Measurements from ENCODE around the gene LEKR1. TPM values are rescaled to one million over a fixed set of nuclear protein-coding genes. Genes with fewer than 3 reads are reported as not detected.

Gene LEKR1
- total and polyA plus RNA-seq, 4 experiments from 2014 or later: 0.53 to 2.9 (median 1.3) TPM

DNA sequence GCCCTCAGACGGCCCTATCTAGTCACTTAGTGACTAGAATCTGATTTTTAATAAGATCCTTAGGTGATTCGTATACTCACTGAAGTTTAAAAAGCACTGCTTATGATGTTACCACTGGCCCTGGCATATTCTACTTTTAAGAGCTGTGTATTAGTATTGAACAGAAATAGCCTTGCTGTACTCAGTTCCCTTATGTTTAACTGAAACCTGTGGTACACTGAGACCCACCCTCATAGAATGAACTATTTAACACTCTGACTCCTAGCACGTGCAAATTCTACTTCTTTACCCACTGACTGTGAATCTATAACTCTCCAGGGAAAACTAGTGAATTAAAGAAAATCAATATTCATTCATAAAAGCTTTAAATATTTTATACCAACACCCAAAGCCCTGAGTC is 224.9 kb downstream of the LEKR1 start:
- Mint-ChIP-seq H3K4me1 (no peaks in the 10 kb centered on the region), H3K9me3 (no peaks in the 10 kb centered on the region), H3K27ac (no peak overlapping the region), H3K4me3 (no peak overlapping the region), H3K36me3 (no peaks in the 10 kb centered on the region), H3K27me3 (peaks cover 0 to 5% of the 10 kb centered on the region in 2 donors)
- Histone ChIP-seq H3K4me1 (ENCODE audit: insufficient read depth, low read length) (no peaks in the 10 kb centered on the region), H3K36me3 (ENCODE audit: insufficient read depth, low read length) (no peaks in the 10 kb centered on the region), H3K27ac (ENCODE audit: low read depth, low read length) (no peak overlapping the region), H3K27me3 (ENCODE audit: insufficient read depth, low read length) (no peaks in the 10 kb centered on the region), H3K9me3 (ENCODE audit: control insufficient read depth in 1 of 2, low read length in 2 of 2) (no peaks in the 10 kb centered on the region), H3K4me3 (ENCODE audit: low read length in 2 of 2) (no peak overlapping the region)
- intact Hi-C loops (cut with micrococcal nuclease): no loop called here
- ChIA-PET CTCF (ENCODE audit: partially characterized antibody) (interaction anchor here (1.0 kb wide), 1 partner anchor 16 kb away, joined by 4 read pairs; no protein-coding TSS in a partner anchor), POLR2A (ENCODE audit: partially characterized antibody) (no interaction called here)
- DNase-seq: no peak

DNA sequence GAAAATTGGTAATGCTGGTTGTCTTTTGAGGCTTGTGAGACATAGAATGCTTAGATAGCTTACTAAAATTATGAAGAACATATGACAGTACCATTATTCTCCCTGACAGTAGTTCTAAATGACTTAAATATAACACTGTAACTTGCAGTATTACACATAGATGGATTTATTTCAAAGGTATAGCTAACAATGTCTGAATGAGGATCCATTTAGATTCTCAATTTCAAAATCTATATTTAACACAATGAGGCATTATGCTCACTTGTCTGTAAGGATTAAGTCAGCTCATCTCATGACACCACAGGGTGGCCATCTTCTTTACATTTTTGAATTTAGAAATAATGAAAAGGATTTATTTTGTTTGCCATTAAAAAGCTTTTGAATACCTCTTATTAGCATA is 225.4 kb downstream of the LEKR1 start:
- no peaks in the 10 kb centered on the region for H3K9me3 ChIP-seq (ENCODE audit: control insufficient read depth in 1 of 2, low read length in 2 of 2)
- no peaks in the 10 kb centered on the region for H3K27me3 ChIP-seq (ENCODE audit: insufficient read depth, low read length)
- H3K27ac ChIP-seq (ENCODE audit: low read depth, low read length): no peak overlapping the region
- DNase-seq: no peak
- H3K4me1 ChIP-seq (ENCODE audit: insufficient read depth, low read length): no peaks in the 10 kb centered on the region
- CTCF ChIA-PET (ENCODE audit: partially characterized antibody): interaction anchor here (1.0 to 1.1 kb wide), 2 partner anchors 15 to 86 kb away, joined by 3 to 4 read pairs; no protein-coding TSS in a partner anchor
- Mint-ChIP-seq H3K4me3 (no peak overlapping the region), H3K9me3 (no peaks in the 10 kb centered on the region), H3K27me3 (peaks cover 0 to 5% of the 10 kb centered on the region in 2 donors), H3K4me1 (no peaks in the 10 kb centered on the region), H3K27ac (no peak overlapping the region), H3K36me3 (no peaks in the 10 kb centered on the region)
- intact Hi-C loops (cut with micrococcal nuclease): no loop called here
- H3K4me3 ChIP-seq (ENCODE audit: low read length in 2 of 2): no peak overlapping the region
- H3K36me3 ChIP-seq (ENCODE audit: insufficient read depth, low read length): no peaks in the 10 kb centered on the region
- POLR2A ChIA-PET (ENCODE audit: partially characterized antibody): interaction anchor here (1.0 kb wide), 1 partner anchor 234 kb away, joined by 4 read pairs; no protein-coding TSS in a partner anchor

DNA sequence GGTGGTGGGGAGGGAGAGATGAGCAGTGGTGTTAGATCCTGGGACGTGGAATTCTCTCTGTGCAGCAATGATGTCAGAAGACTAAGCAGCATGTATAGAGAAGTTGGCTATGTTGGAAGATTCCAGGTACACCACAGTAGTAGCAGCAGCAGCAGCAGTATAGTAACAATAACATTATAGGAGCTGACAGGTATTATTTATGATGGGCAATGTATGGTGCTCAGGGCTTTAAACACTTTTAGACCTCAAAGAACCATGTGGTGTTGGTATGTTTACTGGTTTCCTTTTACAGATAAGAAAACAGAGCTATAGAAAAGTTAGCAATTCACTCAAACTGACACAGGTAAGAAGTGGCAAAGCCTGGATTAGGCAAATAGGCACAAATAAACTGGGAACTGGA is 229.9 kb downstream of the LEKR1 start:
- CTCF ChIA-PET (ENCODE audit: partially characterized antibody): no interaction called here
- Histone ChIP-seq H3K27me3 (ENCODE audit: insufficient read depth, low read length) (no peaks in the 10 kb centered on the region), H3K27ac (ENCODE audit: low read depth, low read length) (no peak overlapping the region), H3K4me3 (ENCODE audit: low read length in 2 of 2) (no peak overlapping the region), H3K9me3 (ENCODE audit: control insufficient read depth in 1 of 2, low read length in 2 of 2) (no peaks in the 10 kb centered on the region), H3K36me3 (ENCODE audit: insufficient read depth, low read length) (no peaks in the 10 kb centered on the region), H3K4me1 (ENCODE audit: insufficient read depth, low read length) (no peaks in the 10 kb centered on the region)
- H3K27me3 Mint-ChIP-seq: peaks cover 1 to 4% of the 10 kb centered on the region in 2 donors
- H3K4me3 Mint-ChIP-seq: no peak overlapping the region
- no peaks in the 10 kb centered on the region for H3K4me1 Mint-ChIP-seq
- intact Hi-C loops (cut with micrococcal nuclease): no loop called here
- DNase-seq: no peak
- H3K9me3 Mint-ChIP-seq: no peaks in the 10 kb centered on the region
- no peaks in the 10 kb centered on the region for H3K36me3 Mint-ChIP-seq
- POLR2A ChIA-PET (ENCODE audit: partially characterized antibody): no interaction called here
- no peak overlapping the region for H3K27ac Mint-ChIP-seq

DNA sequence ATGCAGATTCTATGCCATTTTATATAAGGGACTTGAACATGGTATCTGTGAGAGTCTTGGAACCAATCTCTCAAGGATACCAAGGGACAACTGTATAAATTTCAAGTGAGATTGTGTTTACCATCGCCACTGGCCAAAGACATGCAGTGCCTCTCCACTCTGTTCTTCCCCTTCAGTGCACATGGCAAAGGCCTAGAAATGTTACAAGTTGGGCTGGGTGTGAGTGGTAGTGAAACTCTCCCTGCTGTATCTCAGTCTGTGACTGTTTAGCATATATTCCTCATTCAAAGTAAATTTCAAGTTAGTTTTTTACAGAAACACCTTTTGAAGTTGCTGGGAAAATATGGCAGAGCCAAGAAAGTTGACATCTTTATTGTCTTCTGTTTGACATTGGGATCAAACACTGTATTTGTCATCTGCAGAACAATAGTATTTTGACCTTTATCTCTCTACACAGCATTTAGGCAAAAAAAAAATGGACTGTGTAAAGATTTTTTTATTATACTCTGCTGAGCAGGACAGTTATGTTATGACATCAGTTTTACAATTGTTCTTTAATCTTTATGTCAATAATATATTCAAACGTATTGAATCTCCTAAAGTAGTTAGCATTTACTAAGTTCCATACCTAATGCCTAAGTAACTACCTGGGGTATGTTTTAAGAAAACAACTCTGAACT is 232.4 kb downstream of the LEKR1 start:
- H3K36me3 Mint-ChIP-seq: no peaks in the 10 kb centered on the region
- CTCF ChIA-PET (ENCODE audit: partially characterized antibody): no interaction called here
- Histone ChIP-seq H3K4me3 (ENCODE audit: low read length in 2 of 2) (no peak overlapping the region), H3K9me3 (ENCODE audit: control insufficient read depth in 1 of 2, low read length in 2 of 2) (no peaks in the 10 kb centered on the region), H3K36me3 (ENCODE audit: insufficient read depth, low read length) (no peaks in the 10 kb centered on the region), H3K4me1 (ENCODE audit: insufficient read depth, low read length) (no peaks in the 10 kb centered on the region), H3K27me3 (ENCODE audit: insufficient read depth, low read length) (no peaks in the 10 kb centered on the region), H3K27ac (ENCODE audit: low read depth, low read length) (no peak overlapping the region)
- intact Hi-C loops (cut with micrococcal nuclease): no loop called here
- no peaks in the 10 kb centered on the region for H3K4me1 Mint-ChIP-seq
- H3K9me3 Mint-ChIP-seq: no peaks in the 10 kb centered on the region
- peaks cover 3 to 4% of the 10 kb centered on the region in 2 donors for H3K27me3 Mint-ChIP-seq
- POLR2A ChIA-PET (ENCODE audit: partially characterized antibody): no interaction called here
- peak overlapping the region in 1 of 8 donors; percentile 34 for H3K4me3 Mint-ChIP-seq
- DNase-seq: no peak
- H3K27ac Mint-ChIP-seq: no peak overlapping the region

DNA sequence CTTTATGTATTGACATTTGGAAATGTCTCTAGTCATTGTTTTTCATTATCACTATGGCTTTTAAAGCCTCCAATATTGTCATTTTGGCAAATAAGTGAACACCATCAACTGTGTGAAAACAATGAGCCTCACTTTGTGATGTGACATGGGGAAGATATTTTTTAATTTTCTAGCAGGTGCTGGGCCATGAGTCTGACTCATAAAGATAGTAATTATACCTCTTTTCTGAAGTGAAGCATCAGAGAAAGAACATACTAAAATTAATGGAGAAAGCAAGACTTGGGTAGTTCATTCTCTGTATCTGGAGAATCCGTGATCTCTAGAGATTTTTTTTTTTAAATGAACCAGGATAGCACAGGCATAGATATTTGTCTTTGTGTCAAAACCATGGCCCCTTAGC is 233.0 kb downstream of the LEKR1 start:
- H3K4me3 Mint-ChIP-seq: no peak overlapping the region
- Histone ChIP-seq H3K27me3 (ENCODE audit: insufficient read depth, low read length) (no peaks in the 10 kb centered on the region), H3K4me1 (ENCODE audit: insufficient read depth, low read length) (no peaks in the 10 kb centered on the region), H3K27ac (ENCODE audit: low read depth, low read length) (no peak overlapping the region), H3K4me3 (ENCODE audit: low read length in 2 of 2) (no peak overlapping the region), H3K9me3 (ENCODE audit: control insufficient read depth in 1 of 2, low read length in 2 of 2) (no peaks in the 10 kb centered on the region), H3K36me3 (ENCODE audit: insufficient read depth, low read length) (no peaks in the 10 kb centered on the region)
- no peaks in the 10 kb centered on the region for H3K9me3 Mint-ChIP-seq
- no peak for DNase-seq
- no peaks in the 10 kb centered on the region for H3K36me3 Mint-ChIP-seq
- ChIA-PET POLR2A (ENCODE audit: partially characterized antibody) (no interaction called here), CTCF (ENCODE audit: partially characterized antibody) (no interaction called here)
- peaks cover 0 to under 1% (median under 1%) of the 10 kb centered on the region in 4 donors for H3K4me1 Mint-ChIP-seq
- H3K27me3 Mint-ChIP-seq: peaks cover 3 to 4% of the 10 kb centered on the region in 2 donors
- H3K27ac Mint-ChIP-seq: no peak overlapping the region
- intact Hi-C loops (cut with micrococcal nuclease): no loop called here

DNA sequence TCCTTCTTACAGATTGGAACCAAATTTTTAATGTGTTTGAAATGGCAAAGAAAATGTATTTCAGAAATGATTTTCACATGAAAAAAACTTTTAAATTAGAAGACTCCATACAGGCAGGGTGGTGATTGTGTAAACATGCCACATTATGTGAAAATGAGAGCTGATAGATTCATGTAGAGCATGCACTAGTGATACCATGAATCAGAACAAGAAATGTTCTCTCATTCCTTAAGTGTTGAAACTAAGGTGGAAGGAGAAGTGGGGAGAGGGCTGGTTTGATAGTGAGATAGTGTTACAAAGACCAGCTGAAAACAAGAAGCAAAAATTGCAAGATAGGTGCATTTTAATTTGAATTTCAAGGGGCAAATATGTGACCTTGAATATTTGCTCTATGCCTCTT is 233.5 kb downstream of the LEKR1 start:
- H3K4me3 Mint-ChIP-seq: no peak overlapping the region
- H3K36me3 Mint-ChIP-seq: no peaks in the 10 kb centered on the region
- no peaks in the 10 kb centered on the region for H3K4me1 ChIP-seq (ENCODE audit: insufficient read depth, low read length)
- H3K4me1 Mint-ChIP-seq: peaks cover 0 to 4% (median 1%) of the 10 kb centered on the region in 4 donors
- no peaks in the 10 kb centered on the region for H3K9me3 ChIP-seq (ENCODE audit: control insufficient read depth in 1 of 2, low read length in 2 of 2)
- H3K36me3 ChIP-seq (ENCODE audit: insufficient read depth, low read length): no peaks in the 10 kb centered on the region
- no peaks in the 10 kb centered on the region for H3K27me3 ChIP-seq (ENCODE audit: insufficient read depth, low read length)
- no peaks in the 10 kb centered on the region for H3K9me3 Mint-ChIP-seq
- POLR2A ChIA-PET (ENCODE audit: partially characterized antibody): no interaction called here
- H3K4me3 ChIP-seq (ENCODE audit: low read length in 2 of 2): no peak overlapping the region
- no peak overlapping the region for H3K27ac Mint-ChIP-seq
- no peak for DNase-seq
- intact Hi-C loops (cut with micrococcal nuclease): no loop called here
- H3K27me3 Mint-ChIP-seq: peaks cover 3 to 4% of the 10 kb centered on the region in 2 donors
- CTCF ChIA-PET (ENCODE audit: partially characterized antibody): no interaction called here
- no peak overlapping the region for H3K27ac ChIP-seq (ENCODE audit: low read depth, low read length)

DNA sequence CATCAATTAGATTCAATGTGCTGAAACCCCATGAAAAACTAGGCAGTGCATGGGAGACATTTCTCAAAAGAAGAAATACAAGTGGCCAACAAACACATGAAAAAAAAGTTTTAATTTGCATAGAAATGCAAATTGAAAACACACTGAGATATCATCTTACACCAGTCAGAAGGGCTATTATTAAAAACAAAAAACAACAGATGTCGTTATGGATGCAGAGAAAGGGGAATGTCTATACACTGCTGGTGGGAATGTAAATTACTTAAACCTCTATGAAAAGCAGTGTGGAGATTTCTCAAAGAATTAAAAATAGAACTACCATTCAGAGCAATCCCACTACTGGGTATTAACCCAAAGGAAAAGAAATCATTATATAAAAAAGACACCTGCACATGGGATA is 235.1 kb downstream of the LEKR1 start:
- POLR2A ChIA-PET (ENCODE audit: partially characterized antibody): no interaction called here
- no peaks in the 10 kb centered on the region for H3K9me3 Mint-ChIP-seq
- no peak overlapping the region for H3K4me3 Mint-ChIP-seq
- no peak overlapping the region for H3K27ac Mint-ChIP-seq
- CTCF ChIA-PET (ENCODE audit: partially characterized antibody): no interaction called here
- Histone ChIP-seq H3K9me3 (ENCODE audit: control insufficient read depth in 1 of 2, low read length in 2 of 2) (no peaks in the 10 kb centered on the region), H3K27me3 (ENCODE audit: insufficient read depth, low read length) (no peaks in the 10 kb centered on the region), H3K36me3 (ENCODE audit: insufficient read depth, low read length) (no peaks in the 10 kb centered on the region), H3K27ac (ENCODE audit: low read depth, low read length) (no peak overlapping the region), H3K4me3 (ENCODE audit: low read length in 2 of 2) (no peak overlapping the region), H3K4me1 (ENCODE audit: insufficient read depth, low read length) (peaks cover 15% of the 10 kb centered on the region)
- no peak for DNase-seq
- intact Hi-C loops (cut with micrococcal nuclease): no loop called here
- H3K4me1 Mint-ChIP-seq: peaks cover 8 to 15% (median 10%) of the 10 kb centered on the region in 4 donors
- H3K36me3 Mint-ChIP-seq: no peaks in the 10 kb centered on the region
- peaks cover 2 to 3% of the 10 kb centered on the region in 2 donors for H3K27me3 Mint-ChIP-seq
